ENCODE data around the gene SCAMP3.
A peak's percentile ranks its signal among the peaks of the same experiment; 100 is the strongest.
"Not testable (repeated sequence)": the region's sequence is repeated elsewhere in the genome, so short reads cannot be mapped to it uniquely, and the experiment has no call there.

Gene SCAMP3

DNA sequence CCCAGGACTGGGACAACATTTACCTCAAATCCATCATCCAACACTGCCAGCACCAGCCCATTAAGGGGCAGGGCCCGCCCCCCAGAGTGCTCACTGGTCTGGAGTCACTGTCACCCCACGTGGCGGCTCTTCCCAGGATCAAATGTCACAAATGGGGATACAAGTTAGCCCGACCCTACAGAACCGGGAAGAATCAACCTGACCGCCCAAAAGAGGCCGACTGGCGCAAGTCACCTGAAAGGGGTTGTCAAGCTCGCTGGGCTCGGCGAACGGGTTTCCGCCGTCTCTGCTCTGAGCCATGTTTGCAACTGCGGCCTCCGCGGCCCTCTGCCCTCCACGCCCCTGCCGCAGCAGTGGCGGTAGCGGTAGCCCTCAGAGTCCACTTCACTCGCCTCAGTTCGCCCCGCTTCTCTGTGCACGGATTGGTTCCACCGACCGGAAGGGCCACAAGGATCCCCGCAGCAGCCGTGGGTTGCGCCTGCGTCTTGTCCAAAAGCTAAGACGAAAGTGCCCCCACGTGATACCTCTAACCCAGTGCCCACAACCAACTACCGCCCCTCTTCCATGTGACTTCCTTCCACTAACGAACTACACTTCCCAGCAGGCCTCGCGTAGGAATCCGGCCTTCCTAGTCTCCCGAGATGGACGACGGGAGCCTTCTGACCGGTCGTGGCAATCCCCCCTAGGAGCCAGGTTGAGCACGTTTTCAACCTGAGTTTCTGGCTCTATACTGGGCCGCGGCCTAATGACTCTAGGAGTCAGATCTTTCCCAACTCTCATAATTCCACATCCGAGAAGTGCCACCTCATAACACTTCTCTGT is at the start of gene SCAMP3:
Gene SCAMP3 (minus strand): TSS at position 509 of the 822 bp plus-strand sequence. CDS start 209 bp downstream, at position 300.
- peak; percentile 97 for DNase-seq

DNA sequence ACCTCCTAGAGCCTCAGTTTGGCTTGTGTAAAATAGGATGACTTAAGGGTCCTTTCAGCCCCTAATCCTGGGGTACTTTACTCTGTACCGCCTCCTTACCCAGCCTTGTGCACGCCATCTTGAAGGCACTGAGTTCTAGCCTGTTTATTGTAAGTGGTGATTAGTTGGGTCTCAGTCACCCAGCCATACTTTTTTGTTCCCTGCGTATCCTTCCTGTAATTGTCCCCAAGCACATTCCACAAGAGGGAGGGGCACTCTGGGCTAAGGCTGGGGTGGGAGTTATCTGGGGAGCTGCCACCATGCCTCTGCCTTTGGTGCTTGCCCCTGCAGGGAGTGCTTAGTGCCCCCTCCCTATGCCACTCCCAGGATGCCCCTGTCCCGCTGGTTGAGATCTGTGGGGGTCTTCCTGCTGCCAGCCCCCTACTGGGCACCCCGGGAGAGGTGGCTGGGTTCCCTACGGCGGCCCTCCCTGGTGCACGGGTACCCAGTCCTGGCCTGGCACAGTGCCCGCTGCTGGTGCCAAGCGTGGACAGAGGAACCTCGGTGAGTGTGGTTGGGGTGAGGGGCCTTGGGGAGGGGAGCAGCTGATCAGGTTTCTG is 47.4 kb upstream of the SCAMP3 start:
- DNase-seq = no peak

DNA sequence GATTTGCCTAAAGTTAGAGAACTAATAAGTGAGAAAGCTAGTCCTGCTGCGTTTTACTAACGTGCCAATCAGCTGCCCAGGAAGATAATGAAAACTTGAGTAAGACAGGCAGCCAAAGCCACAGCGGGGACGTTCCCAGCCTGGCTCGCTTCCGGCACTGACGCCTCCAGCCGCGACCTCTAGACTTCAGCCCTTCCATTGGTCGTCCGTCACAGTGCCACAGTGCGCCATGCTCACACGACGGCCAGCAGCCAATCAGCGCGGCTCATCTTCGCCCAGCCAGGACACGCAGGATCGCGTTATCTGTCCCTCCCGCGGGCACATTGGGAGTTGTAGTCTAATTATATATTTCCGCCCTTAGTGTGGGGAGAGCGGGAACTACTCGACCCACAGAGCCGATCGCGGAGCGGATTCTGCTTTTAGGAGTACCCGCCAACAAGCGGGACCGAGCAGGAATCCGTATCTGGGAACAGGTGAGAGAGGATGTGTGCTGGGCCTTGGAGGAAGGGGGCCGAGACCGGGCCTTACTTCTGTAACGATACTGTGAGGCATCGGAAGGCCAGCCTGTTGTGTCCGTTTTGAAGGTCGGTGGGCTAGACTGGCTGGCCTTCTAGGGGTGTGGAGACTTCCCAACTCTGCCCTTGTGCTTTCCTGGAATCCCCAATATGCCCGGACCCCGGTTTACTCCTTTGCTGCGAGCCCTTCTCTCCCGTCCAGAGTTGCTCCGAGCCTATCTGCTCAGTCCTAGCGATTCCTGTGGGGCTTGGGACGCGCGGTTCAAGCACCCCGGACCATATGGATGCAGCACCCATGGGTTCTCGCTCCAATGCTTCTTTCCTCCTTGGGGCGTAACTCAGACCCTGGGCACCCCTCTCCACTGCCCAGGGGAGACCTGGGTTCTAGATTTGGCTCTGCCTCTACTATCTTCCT is 46.6 kb upstream of the SCAMP3 start, which contains the start of gene FDPS:
Gene FDPS (plus strand): TSS at position 374 of the 930 bp plus-strand sequence. CDS start 924 bp downstream, outside the sequence.
- peak; percentile 100 for DNase-seq

DNA sequence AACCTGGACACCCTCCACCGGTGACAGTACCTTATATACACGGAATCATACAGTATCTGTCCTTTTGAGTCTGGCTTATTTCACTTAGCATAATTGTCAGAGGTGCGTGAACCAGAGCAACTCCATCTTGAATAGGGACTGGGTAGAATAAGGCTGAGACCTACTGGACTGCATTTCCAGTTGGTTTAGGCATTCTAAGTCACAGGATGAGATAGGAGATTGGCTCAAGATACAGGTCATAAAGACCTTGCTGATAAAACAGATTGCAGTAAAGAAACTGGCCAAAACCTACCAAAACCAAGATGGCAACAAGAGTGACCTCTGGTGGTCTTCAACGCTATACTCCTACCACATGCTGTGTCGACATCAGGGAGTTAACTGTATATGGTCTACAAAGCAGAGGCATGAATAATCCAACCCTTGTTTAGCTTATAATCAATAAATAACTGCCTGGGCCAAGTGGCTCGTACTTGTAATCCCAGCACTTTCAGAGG is 45.1 kb upstream of the SCAMP3 start:
- DNase-seq = peak; percentile 35

DNA sequence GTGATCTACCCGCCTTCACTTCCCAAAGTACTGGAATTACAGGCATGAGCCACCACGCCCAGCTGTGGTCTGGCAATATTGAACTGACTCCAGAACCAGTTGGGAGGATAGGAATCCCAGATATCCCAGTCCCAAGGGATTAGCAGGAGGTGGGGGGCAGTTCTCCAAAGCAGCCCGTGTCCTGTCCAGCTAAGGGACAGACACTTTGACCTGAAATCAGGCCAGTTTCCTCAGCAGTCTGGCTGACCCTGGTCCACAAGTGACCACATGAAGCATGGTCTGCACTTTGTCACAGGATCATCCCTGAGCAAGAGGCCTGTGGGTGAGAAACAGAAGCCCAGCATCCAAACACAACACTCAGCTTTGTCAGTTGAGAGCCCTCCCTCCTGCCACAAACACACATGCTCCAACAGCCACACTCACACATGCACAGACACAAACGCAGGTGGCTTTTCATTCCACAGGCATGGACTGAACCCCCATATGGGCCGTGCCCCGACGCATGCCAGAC is 43.8 kb upstream of the SCAMP3 start:
- no peak for DNase-seq

DNA sequence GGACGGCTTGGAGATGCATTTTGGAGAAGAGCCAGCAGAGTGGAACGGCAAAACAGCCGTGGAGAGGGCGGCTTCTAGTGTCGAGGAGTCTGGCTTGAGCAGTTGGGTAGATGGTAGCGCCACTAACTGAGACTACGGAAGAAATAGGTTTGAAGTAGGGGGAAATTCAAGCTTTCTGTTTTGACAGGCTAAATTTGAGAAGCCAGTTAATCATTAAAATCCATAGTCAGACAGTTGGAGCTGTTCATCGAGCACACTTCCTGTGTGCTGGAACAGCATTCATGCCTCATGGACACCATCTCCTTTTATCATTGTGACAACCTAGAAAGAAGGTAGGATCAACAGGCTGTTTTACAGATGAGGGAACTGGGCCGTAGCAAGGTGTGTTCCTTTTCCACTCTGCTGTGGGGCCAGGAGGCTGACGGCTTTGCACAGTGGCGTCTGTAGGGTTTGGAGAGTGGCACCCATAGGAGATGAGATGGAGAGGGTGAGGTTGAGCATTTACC is 42.5 kb upstream of the SCAMP3 start:
- DNase-seq = no peak

DNA sequence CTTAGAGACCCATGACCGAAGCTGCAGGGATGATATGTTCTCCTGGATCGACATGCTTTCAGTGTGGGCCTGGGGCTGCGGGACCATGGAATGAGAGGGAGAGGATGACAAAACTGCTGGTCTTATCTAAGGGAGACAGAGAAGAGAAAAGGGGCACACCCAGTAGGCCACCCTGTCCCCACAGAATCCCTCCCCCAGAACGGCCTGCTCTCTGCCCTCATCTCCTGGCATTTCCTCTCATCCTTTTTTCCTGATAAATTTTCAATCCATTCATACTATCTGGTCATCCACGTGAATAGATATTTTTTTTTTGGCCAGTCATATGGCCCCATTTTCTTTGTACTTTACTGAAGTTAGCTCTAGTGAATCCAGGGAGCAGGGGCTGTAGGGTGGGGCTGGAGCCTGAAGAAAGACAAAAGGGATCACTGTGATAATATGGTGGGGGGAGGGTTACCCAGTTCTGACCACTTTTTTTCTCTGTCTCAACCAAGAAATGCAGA is 39.2 kb upstream of the SCAMP3 start, which contains the start of gene PKLR:
Gene PKLR (minus strand): TSS at position 97 of the 500 bp plus-strand sequence. CDS start 43 bp downstream, at position 54.
- DNase-seq = no peak

DNA sequence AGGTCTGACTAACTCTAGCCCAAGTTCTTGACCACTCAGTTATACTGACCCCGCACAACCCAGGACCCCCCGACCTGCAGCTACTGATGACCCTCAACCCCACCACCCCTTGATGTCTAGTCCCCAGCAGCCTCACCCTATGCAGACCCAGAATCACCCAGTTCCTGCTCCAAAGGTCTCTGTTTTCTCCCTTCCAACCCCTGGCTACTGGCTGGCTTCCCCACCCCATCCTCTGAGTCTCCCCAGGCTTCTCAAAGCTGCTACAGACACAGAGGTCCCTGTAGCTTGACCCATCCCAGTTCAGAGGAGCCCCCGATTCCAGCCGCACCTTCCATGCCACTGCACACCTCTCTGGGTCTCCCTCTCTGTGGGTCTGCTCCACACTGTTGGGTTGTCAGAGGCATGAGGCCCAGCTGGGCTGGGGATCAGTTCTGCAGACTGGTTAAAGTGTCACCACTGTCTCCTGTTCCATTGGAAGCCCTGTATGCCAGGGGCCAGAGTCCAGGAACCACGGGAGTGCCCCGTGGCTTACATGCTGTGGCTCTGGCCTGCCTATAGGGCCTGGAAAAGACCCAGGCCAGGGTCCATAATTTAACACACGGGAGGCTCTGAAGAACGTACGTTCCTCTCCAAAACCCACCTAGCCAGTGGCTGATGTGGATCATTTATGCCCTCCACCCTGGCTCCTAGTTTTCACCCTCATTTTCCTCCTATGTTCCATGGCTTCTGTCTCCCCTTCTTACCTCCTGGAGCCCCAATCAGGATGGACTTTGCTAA is 38.6 kb upstream of the SCAMP3 start:
- no peak for DNase-seq

DNA sequence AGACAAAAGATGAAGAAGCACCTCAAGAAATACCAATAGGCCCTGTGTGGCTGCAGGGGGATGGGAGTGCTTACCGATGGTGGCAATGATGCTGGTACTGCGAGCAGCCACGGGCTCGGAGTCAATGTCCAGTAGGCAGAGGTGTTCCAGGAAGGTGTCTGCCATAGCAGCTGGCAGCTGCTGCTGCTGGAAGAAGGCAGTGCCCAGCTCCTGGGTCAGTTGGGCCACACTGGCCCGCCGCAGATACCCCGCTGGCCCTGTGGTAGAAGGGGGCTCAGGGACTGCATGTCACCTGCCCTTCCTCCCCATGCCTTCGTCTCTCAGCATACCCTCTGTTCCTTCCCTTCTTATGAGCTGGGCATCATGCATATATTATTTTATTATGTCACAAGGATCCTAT is 37.9 kb upstream of the SCAMP3 start:
- no peak for DNase-seq

DNA sequence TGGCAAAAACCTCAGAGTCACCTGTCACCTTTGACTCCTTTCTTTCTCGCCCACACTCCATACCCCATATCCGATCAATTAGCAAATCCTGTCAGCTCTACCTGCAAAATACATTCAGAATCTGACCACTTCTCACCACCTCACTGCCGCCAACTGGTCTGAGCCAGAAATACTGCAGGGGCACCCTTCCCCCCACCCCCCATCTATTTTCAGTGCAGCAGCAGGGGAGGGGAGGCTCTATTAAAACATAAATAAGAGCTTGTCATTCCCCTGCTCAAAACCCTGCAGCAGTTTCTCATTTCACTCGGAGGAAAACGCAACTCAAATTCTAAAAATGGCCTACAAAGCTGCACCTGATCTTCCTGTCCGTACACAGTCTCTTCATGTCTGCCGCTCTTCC is 35.2 kb upstream of the SCAMP3 start:
- DNase-seq = no peak

DNA sequence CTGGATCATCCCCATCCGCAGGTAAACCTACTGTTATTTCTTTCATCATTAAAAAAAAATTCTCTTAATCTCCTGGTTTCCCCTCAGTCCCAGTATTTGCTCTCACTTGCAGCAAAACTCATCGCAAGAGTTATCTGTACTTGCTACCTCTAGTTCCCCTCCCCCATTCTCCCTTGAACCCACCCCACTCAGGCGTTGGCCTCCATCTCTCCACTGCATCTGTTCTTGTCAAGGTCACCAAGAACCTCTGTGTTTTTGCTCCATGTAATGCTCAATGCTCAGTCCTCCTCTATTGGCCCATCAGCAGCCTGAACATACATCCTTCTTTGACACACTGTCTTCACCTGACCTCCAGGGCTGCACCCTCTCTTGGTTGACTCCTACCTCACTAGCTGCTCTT is 34.5 kb upstream of the SCAMP3 start:
- DNase-seq = no peak

DNA sequence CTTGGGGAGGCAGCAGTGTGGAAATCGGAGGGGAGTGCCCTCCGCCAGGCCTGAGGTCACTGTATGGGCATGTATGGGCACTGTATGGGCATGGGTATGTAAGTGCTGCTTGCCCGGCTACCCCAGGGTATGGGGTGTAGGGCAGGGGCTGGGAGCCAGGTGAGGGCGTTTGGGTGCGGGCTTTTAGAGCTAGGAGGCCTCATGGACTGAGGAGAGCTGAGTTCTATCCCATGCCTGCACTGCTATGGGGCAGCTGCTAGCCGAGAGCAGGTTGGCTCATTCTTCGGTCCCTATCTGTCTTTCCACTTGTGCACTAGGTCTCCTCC is 33.7 kb upstream of the SCAMP3 start:
- no peak for DNase-seq

DNA sequence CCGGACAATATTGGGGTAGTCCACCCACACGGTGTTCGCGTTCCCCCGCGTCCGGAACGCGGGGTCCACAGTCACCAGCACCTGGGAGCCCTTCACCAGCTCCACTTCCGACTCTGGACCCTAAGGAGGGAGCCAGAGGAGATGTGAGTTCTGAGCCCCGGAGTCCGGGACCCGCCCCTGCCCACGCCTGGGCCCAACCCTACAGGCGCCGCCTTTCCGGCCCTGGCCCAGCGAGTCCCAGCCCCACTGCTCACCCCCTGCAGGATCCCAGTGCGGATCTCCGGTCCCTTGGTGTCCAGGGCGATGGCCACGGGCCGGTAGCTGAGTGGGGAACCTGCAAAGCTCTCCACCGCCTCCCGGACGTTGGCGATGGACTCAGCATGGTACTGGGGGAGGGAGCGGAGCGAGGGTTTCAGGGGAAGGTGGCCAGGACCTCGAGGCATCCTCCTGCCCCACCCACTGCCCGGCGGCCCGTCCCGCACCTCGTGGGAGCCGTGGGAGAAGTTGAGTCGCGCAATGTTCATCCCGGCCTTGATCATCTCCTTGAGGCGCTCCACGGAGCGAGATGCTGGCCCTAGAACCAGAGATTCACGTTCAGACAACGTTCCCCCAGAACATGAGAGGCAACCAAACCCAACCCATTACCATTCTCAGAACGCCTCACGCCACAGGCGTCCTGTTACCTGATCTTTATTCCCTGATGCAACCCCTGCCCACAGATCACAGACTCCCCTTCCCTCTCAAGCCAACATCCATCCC is 33.2 kb upstream of the SCAMP3 start:
- DNase-seq = no peak

DNA sequence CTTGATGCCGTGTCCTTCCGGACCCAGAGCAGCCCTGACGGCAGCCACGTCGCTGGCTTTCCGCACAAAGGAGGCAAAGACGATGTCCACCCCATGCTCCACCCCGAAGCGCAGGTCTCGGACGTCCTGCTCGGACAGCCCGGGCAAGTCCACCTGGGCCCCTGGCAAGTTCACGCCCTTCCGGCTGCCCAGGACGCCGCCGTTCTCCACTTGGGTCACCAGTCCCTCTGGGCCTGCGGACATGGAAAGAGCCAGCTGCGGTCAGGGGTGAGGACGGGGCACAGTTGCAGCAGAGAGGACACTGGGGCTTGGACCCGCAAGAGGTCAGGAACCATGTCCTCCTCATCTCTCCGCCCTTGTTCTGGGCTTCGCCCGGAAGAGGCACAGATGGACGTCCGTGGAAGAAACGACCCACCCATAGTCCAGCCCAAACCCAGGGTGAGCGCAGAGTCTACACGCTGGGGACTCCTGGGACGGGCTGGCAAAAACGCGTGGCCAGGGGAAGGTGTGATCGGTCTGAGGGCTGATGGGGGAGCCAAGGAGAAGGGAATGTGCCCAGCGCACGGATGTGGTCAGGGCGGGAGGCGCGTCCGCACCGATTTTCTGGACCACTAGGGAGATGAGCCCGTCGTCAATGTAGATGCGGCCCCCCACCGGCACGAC is 32.5 kb upstream of the SCAMP3 start:
- no peak for DNase-seq

DNA sequence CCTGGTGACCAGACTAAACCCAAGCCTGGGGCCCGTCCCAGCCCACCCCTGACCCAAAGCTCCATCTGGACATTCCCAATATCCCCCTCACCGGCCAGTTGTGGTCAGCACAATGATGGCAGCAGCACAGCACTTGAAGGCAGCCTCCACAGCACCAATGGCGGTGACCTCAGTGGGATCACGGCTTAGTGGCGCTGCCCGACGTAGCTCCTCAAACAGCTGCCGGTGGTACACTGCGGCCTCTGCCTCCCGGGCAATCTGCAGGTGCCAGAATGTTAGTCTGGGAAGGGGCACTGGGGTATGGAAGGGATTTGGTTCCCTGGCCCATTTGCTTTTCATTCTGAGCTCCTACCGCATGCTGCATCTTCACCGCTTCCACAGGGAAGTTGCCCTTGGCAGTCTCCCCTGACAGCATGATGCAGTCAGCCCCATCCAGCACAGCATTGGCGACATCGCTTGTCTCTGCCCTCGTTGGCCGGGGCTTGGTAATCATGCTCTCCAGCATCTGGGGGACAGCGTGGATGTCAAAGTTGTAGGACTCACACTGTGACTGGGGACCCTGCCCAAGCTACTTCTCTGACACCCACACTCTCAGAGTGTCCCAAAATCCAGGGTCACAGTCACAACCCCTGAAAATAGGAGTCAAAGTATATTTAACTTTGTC is 31.1 kb upstream of the SCAMP3 start:
- DNase-seq = no peak

DNA sequence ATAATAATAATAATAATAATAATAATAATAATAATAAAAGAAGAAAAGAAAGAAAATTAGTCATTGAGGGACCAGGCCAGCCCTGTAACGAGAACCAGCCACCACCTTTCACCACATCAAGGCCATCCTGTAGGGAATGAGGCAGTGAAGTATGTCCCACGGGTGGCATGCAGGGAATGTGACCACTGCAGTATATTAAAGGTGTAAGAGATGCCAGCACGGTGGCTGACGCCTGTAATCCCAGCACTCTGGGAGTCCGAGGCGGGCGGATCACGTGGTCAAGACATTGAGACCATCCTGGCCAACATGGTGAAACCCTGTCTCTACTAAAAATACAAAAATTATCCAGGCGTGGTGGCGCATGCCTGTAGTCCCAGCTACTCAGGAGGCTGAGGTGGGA is 28.8 kb upstream of the SCAMP3 start:
- DNase-seq = not testable (repeated sequence)

DNA sequence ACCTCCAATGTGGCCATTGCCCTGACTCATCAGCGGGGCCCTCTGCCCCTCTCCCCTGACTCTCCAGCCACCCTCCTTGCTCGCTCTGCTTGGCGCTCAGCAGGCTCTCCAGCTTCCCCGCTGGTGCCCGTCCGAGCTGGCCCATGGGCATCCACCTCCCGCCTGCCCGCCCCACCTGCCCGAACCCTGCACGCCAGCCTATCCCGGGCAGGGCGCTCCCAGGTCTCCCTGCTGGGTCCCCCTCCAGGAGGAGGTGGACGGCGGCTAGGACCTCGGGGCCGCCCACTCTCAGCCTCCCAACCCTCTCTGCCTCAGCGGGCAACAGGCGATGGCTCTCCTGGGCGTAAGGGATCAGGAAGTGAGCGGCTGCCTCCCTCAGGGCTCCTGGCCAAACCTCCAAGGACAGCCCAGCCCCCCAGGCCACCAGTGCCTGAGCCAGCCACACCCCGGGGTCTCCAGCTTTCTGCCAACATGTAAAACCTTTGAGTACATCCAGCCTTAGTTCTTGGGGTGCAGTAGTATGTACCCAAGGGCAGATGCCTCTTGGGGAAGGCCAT is 25.9 kb upstream of the SCAMP3 start:
- DNase-seq = no peak

DNA sequence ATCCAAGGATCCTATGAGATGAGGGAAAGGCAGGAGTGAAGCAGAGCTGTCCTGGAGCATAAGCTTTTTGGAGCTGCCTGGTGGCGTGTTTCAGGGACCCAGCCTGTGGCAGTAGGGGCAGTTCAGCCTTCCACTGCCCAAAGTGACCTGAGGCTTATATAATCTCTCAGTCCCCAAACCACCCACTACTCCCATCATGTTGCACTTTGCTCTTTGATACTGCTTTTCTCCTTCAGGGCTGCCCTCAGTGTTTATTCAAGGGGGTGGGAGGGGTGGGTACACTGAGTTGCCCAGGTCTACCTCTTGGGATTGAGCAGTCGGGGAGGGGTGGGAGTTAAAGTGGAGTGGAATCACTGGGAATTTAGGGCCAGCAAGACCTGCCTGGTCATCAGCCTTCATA is 24.4 kb upstream of the SCAMP3 start:
- DNase-seq = no peak

DNA sequence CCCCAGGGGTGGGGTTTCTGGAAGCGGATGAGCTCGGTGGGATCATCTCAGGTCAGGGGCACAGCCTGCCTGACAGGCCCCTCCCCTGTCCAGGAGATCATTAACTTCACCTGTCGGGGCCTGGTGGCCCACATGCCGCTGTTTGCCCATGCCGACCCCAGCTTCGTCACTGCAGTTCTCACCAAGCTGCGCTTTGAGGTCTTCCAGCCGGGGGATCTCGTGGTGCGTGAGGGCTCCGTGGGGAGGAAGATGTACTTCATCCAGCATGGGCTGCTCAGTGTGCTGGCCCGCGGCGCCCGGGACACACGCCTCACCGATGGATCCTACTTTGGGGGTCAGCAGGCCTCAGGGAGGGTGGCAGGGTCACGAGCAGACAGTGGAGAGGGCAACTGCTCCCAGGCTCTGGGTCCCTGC is 23.5 kb upstream of the SCAMP3 start:
- no peak for DNase-seq
